SK-N-SH treated with all-trans-retinoic acid at 6 μM for 48 hours (cell line): Measurements from ENCODE around the gene FAM47E.

Experiments used
- ARNTL ChIP-seq: fragments of 450-650 bp; formaldehyde crosslinking; IDR thresholded peaks from 2 replicates; pipeline ENCODE4 v1.5.0; 2020; ENCODE audit warnings: low read depth, mild to moderate bottlenecking, moderate library complexity, borderline replicate concordance
- BACH2 ChIP-seq: fragments of 250-450 bp; sonication (Bioruptor Pico); IDR thresholded peaks from 2 replicates; pipeline ENCODE4 v1.9.0; 2021; ENCODE audit warnings: mild to moderate bottlenecking, borderline replicate concordance
- CSDC2 ChIP-seq: fragments of 250-450 bp; sonication (Bioruptor Pico); IDR thresholded peaks from 2 replicates; pipeline ENCODE4 v1.5.0; 2020; ENCODE audit warnings: mild to moderate bottlenecking, moderate library complexity
- ISL1 ChIP-seq: fragments of 250-450 bp; sonication (Bioruptor Pico); IDR thresholded peaks from 2 replicates; pipeline ENCODE4 v2.1.2; 2022; ENCODE audit warnings: mild to moderate bottlenecking, moderate library complexity
- OSR1 ChIP-seq: fragments of 250-450 bp; sonication (Bioruptor Pico); IDR thresholded peaks from 2 replicates; pipeline ENCODE4 v1.8.0; 2022; ENCODE audit warnings: moderate library complexity, mild to moderate bottlenecking, inconsistent platforms
- RARB ChIP-seq: fragments of 250-450 bp; sonication (Bioruptor Pico); IDR thresholded peaks from 2 replicates; pipeline ENCODE4 v1.8.0; 2021; ENCODE audit warnings: mild to moderate bottlenecking, moderate library complexity
- TOX ChIP-seq: fragments of 250-450 bp; sonication (Bioruptor Pico); IDR thresholded peaks from 2 replicates; pipeline ENCODE4 v1.8.0; 2021; ENCODE audit warnings: mild to moderate bottlenecking, moderate library complexity, borderline replicate concordance
- ZFP3 ChIP-seq: fragments of 250-450 bp; sonication (Bioruptor Pico); IDR thresholded peaks from 2 replicates; pipeline ENCODE4 v1.5.0; 2020; ENCODE audit warnings: mild to moderate bottlenecking, moderate library complexity
- ZFP30 ChIP-seq: fragments of 450-650 bp; formaldehyde crosslinking; IDR thresholded peaks from 2 replicates; pipeline ENCODE4 v1.5.0; 2022; ENCODE audit warnings: mild to moderate bottlenecking, moderate library complexity
- ZNF8 ChIP-seq: fragments of 450-650 bp; formaldehyde crosslinking; IDR thresholded peaks from 2 replicates; pipeline ENCODE4 v1.5.0; 2020; ENCODE audit warnings: mild to moderate bottlenecking, moderate library complexity
- TF ChIP-seq, protein P1 (sequence below): fragments of 250-450 bp; sonication (Bioruptor Pico); IDR thresholded peaks from 2 replicates; pipeline ENCODE4 v1.5.1; 2021; ENCODE audit warnings: mild to moderate bottlenecking, moderate library complexity
- TF ChIP-seq, protein P2 (sequence below): fragments of 250-450 bp; sonication (Bioruptor Pico); IDR thresholded peaks from 2 replicates; pipeline ENCODE4 v1.8.0; 2020; ENCODE audit warnings: mild to moderate bottlenecking, moderate library complexity, borderline replicate concordance
- TF ChIP-seq, protein P3 (sequence below): fragments of 250-450 bp; sonication (Bioruptor Pico); IDR thresholded peaks from 2 replicates; pipeline ENCODE4 v1.8.0; 2021; ENCODE audit warnings: low read depth, mild to moderate bottlenecking, moderate library complexity, borderline replicate concordance
- TF ChIP-seq, protein P4 (sequence below): fragments of 250-450 bp; sonication (Bioruptor Pico); IDR thresholded peaks from 2 replicates; pipeline ENCODE4 v1.5.0; 2020; ENCODE audit warnings: mild to moderate bottlenecking, moderate library complexity

DNA sequence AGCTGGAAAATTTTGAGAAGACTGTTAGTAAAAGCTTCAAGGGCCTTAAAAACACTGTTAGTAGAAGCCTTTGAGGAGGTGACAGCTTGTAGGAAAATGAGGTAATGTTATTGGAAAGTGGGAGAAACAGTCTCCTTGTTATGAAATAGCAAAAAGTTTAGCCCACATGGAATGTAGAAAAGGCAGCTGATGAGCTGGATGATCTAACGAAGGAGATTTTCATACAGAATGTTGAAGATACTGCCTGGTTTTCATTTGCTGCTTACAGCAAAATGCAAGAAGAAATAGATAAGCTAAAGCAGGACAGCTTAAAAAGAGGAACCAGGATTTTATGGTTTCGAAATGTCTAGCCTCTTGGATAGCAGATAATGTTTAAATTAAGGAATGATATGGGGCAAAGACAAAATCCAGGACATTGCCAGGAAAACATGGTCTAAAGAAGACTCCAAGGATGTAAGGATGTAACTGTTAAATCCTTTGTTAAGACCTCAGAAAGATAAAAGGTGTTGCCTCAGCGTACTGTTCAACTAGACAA lies 44.8 kb downstream of the FAM47E start:
- no peak for TF ChIP-seq ISL1 (CRISPR knock-in tag)
- no peak for TF ChIP-seq ZFP30 (CRISPR knock-in tag)
- TF ChIP-seq, protein P1, sequence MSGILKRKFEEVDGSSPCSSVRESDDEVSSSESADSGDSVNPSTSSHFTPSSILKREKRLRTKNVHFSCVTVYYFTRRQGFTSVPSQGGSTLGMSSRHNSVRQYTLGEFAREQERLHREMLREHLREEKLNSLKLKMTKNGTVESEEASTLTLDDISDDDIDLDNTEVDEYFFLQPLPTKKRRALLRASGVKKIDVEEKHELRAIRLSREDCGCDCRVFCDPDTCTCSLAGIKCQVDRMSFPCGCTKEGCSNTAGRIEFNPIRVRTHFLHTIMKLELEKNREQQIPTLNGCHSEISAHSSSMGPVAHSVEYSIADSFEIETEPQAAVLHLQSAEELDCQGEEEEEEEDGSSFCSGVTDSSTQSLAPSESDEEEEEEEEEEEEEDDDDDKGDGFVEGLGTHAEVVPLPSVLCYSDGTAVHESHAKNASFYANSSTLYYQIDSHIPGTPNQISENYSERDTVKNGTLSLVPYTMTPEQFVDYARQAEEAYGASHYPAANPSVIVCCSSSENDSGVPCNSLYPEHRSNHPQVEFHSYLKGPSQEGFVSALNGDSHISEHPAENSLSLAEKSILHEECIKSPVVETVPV (CRISPR knock-in tag): no peak
- no peak for TF ChIP-seq RARB
- TF ChIP-seq ARNTL (CRISPR knock-in tag): no peak
- TF ChIP-seq, protein P2, sequence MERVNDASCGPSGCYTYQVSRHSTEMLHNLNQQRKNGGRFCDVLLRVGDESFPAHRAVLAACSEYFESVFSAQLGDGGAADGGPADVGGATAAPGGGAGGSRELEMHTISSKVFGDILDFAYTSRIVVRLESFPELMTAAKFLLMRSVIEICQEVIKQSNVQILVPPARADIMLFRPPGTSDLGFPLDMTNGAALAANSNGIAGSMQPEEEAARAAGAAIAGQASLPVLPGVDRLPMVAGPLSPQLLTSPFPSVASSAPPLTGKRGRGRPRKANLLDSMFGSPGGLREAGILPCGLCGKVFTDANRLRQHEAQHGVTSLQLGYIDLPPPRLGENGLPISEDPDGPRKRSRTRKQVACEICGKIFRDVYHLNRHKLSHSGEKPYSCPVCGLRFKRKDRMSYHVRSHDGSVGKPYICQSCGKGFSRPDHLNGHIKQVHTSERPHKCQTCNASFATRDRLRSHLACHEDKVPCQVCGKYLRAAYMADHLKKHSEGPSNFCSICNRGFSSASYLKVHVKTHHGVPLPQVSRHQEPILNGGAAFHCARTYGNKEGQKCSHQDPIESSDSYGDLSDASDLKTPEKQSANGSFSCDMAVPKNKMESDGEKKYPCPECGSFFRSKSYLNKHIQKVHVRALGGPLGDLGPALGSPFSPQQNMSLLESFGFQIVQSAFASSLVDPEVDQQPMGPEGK (CRISPR knock-in tag): no peak
- TF ChIP-seq OSR1 (CRISPR knock-in tag): no peak
- no peak for TF ChIP-seq ZFP3 (CRISPR knock-in tag)
- TF ChIP-seq ZNF8: no peak
- TF ChIP-seq, protein P3, sequence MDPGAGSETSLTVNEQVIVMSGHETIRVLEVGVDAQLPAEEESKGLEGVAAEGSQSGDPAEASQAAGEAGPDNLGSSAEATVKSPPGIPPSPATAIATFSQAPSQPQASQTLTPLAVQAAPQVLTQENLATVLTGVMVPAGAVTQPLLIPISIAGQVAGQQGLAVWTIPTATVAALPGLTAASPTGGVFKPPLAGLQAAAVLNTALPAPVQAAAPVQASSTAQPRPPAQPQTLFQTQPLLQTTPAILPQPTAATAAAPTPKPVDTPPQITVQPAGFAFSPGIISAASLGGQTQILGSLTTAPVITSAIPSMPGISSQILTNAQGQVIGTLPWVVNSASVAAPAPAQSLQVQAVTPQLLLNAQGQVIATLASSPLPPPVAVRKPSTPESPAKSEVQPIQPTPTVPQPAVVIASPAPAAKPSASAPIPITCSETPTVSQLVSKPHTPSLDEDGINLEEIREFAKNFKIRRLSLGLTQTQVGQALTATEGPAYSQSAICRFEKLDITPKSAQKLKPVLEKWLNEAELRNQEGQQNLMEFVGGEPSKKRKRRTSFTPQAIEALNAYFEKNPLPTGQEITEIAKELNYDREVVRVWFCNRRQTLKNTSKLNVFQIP (CRISPR knock-in tag): no peak
- TF ChIP-seq CSDC2 (CRISPR knock-in tag): no peak
- TF ChIP-seq BACH2 (CRISPR knock-in tag): no peak
- no peak for TF ChIP-seq TOX (CRISPR knock-in tag)
- TF ChIP-seq, protein P4, sequence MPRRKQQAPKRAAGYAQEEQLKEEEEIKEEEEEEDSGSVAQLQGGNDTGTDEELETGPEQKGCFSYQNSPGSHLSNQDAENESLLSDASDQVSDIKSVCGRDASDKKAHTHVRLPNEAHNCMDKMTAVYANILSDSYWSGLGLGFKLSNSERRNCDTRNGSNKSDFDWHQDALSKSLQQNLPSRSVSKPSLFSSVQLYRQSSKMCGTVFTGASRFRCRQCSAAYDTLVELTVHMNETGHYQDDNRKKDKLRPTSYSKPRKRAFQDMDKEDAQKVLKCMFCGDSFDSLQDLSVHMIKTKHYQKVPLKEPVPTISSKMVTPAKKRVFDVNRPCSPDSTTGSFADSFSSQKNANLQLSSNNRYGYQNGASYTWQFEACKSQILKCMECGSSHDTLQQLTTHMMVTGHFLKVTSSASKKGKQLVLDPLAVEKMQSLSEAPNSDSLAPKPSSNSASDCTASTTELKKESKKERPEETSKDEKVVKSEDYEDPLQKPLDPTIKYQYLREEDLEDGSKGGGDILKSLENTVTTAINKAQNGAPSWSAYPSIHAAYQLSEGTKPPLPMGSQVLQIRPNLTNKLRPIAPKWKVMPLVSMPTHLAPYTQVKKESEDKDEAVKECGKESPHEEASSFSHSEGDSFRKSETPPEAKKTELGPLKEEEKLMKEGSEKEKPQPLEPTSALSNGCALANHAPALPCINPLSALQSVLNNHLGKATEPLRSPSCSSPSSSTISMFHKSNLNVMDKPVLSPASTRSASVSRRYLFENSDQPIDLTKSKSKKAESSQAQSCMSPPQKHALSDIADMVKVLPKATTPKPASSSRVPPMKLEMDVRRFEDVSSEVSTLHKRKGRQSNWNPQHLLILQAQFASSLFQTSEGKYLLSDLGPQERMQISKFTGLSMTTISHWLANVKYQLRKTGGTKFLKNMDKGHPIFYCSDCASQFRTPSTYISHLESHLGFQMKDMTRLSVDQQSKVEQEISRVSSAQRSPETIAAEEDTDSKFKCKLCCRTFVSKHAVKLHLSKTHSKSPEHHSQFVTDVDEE: no peak
